DMS 273 treated with DMSO at 0.1 percent for 48 hours (cell line): ENCODE measurements around the gene MRGPRG.

Source experiments
- DNase-seq: peaks from one replicate; lab custom pipeline; 2025; lab: John Stamatoyannopoulos, UW

Gene MRGPRG

DNA sequence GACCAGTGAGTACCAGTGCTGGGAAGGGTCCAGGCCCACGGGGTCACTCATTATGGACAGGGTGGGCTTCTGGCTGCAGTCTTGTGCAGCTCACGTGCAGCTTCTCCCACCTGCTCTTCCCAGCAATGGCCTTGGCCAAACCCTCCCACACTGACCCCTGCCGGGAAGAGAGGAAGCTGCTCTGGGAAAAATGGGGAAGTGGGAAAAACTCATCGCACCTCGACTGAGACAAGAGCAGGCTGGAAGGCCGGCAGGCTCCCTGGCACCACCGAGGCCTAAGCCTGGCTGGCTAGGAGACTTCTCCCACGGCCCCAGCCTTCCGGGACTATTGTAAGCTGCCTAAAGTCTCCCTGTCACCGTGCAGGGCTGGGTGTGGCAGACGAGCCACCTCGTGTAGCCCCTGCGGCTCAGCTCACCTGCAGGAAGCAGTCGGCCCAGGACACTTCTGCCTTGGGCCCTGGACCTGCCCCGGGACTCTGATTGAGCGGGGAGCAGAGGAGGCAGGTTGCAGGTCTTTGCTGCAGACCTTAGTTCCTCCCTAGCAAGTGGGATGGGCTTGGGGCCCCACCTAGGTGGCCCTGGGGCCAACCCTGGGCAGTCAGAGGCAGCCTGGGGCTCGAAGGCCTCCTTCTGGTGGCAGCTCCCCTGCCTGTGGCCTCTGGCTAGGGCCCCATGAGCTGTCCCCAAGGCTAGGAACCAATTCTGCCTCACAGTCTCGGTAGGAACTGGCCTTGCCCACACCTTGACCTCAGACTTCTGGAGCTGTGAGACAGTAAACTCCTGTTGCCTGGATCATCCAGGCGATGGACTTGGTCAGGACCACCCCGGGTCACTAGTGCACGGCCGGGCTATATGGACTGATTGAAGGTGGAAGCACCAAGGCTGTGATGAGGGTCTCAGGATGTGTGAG lies 23.1 kb downstream of the MRGPRG start:
- no peak for DNase-seq

DNA sequence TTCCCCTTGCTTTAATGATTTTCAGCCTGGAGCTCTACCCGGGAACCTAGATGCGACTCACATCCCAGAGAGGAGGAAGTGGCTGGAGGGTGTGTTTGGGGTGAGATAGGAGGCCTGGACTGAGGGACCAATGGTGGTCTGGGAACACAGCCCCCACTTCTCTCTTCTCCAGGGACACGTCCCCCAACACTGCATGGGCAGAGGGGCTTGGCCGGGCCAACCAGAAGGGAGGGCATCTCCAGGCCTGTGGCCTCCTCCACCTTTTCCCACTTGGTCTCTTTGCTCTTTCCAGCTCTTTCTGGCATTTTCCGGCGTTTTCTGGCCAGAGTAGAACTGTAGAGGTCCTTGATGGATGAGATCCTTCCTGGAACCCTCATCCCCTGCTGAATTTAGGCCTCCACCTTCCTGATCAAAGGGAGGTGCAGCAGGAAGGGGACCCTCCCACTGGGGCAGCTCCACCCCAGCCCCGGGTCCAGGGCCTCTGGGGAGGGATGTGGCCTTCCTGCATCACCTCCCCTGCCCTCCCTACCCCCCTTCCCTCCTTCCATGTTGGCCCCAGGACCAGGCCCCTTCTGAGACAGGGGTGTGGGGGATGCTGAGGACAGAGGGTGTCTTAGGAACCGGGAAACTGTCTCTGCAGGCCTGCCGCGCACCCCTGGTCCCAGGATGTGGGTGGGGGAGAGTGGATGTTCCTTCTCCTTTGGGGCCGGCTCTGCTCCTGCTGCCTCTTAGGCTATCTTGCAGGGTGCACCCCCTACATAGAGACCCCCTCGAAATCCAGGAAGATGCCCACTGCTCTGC lies 24.4 kb downstream of the MRGPRG start:
- DNase-seq = no peak

DNA sequence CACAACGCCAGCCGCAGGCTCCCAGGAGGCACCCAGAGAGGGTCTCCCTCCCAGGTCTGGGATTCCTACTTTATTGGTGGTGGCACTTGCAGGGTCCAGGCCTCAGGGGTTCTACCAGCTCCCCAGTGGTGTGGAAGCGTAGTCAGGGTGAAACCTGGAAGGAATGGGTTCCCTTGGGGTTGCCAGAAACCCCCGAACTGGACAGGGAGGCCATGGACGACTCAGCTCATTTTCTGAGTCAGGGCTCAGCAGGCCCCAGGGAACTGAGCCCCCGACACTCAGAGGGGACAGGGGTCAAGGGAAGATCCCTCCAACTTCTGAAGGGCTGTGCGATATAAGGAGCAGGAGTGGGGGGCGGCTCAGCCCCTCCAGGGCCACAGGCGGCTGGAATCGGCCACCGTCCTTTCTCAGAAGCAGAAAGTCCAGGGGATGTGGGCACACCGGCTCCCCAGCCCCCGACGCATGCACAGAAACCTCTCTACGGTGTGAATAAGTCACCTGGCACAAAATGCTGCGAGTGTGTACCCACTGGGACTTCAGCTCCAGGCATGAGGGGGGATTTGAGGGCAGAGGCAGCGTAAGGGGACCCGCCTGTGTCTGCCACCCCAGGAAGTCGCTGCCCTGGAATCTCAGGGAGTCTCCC lies 25.1 kb downstream of the MRGPRG start:
- no peak for DNase-seq

DNA sequence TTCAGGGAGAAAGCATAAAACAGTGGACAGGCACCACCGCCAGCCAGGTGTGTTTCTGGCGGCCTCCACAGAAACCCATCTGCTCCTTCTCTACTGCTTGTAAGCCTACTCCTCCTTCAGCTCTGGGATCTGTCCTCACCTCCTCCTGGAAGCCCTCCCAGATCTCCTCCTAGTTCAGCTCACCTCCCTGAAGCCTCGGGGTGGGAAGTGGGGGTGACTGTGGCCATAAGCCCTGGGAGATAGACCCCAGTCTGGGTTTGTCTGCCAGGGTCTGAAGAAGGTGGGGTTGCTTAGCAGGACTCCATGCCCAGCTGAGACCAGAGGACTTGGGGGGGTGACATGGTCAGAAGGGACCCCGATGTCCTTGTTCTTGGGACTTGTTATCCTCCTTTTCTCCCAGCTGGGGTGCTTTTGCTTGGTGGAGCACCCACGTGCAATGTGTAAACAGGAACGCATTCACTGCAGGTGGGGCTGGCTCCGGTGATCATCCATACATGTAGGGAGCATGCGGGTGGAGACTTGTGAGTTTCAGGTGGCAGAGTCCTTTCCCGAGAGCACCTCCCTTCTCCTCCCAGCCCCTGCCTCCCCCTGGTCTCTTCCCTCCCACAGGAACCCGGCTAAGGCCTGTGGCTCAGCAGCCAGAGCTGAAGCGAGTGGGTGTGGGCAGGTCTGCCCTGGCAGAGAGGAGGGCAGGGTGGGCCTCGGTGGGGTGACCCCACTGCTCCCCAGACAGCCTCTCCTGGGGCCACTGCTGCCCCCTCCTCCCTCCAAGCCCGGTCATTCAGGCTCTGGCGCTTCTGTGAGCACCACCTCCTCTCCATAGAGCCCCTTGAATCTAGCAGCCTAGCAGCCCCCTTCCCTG lies 25.9 kb downstream of the MRGPRG start:
- no peak for DNase-seq

DNA sequence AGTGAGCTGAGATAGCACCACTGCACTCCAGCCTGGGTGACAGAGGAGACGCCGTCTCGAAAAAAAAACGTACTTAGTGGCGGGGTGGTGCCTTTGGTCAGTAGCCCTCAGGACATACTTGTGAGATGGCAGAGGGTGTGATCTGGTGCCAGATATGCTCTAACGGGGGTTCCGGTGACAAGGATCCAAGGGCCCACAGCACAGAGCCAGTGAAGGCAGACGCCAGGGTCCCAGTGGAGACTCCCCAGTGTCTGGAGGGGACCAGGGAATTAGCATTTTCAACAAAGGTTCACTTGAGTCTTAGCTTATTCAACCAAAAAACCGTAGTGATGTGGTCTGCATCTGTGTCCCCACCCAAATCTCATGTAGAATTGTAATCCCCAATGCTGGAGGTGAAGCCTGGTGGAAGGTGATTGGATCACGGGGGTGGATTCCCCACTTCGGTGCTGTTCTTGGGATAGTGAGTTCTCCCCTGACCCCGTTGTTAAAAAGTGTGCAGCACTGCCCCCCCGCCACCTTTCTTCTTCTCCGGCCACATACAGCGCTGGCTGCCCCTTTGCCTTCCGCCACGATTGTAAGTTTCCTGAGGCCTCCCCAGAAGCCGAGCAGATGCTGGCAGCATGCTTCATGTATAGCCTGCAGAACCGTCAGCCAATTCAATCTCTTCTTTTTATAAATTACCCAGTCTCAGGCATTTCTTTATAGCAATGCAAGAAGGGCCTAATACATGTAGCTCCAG lies 26.9 kb downstream of the MRGPRG start:
- DNase-seq = no peak

- no peak for DNase-seq
These were observed 28.0 kb downstream of the MRGPRG start for GRCh38 chr11:3190600-3190999.

DNA sequence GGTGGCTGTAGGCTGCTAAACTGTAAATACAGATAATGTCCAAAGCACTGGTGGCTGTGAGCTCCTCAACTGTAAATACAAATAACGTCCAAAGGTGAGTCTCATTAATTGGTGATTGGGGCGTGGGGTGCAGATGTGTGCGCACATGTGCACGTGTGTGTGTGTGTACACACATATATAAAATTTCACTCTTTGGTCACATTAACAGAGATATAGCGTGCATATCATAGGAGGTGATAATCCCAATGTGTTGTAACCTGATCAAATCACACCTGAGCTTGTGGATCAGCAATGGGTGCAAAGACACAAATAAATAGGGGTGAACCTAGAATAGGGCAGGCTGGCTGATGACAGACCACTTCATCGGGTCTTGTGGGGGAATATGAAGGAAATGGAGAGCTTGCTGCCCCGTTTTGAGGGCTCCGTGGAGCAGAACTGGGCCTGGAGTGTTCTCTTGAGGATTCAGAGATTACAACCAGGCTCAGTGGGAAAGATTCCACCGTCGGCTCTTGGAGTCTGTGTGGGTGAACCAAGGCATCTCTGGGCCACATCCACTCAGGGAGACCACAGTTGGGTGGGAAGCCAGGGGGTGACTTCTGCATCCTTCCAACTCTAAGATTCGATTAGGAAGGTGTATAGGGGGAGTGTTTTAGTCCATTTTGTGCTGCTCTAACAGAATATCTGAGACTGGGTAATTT lies 28.6 kb downstream of the MRGPRG start:
- DNase-seq = no peak

DNA sequence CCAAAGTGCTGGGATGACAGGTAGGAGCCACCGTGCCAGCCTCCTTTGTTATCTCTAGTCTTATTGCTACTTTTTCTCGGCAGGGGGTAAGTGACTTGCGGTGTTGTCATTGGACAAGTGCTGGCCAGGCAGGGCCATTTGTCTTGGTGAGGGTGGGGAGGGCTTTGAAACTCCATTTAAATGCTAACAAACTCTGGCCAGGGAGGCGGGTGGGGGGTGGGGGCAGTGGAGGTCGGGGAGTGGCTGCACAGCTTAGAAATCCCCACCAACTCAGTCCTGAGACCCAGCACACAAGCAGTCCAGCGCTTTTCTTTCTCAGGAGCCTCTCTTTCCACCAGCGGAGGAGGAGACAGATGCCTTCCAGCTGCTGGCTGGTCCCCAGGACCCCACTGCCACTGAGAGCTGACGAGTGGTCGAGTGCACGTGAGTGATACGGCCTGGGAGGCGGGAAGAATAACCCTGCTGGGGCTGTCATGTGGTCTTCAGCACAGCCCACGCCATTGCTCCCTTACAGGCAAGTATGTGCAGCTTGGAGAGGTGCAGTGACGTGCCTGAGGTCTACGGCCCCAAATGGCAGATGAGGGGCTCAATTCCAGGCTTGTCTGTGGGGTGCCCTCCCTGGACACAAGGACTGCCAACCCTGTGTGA lies 29.3 kb downstream of the MRGPRG start:
- no peak for DNase-seq

GRCh38 chr11:3188496-3189195 lies 30.0 kb downstream of the MRGPRG start:
- no peak for DNase-seq

DNA sequence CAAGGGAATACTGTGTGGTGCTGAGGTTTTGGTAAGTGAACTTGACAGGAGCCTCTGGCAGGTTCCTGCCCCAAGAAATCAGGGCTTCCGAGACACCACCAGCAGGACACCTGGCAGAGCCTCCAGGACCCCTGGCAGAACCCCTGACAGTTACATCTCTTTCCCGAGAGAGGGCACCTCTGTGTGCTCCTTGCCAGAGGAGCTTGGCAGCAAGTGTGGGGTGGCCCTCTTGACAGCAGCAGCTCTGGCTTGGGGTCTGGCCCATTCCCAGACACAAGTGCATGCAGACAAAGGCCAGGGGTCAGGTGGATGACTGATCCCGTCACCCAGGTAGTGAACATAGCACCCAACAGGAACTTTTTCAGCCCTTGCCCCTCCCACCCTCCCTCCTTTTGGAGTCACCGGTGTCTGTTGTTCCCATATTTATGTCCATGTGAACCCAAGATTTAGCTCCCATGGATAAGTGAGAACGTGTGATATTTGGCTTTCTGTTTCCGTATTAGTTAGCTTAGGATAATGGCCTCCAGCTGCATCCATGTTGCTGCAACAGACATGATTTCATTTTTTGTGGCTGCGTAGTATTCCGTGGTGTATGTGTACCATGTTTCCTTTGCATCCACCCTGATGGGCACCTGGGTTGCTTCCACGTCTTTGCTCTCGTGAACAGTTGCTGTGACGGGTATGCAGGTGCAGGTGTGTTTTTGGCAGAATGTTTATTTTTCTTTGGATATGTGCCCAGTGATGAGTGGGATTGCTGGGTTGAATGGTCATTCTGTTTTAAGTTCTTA lies 32.3 kb downstream of the MRGPRG start:
- no peak for DNase-seq

GRCh38 chr11:3184732-3185347 lies 33.8 kb downstream of the MRGPRG start:
- no peak for DNase-seq

DNA sequence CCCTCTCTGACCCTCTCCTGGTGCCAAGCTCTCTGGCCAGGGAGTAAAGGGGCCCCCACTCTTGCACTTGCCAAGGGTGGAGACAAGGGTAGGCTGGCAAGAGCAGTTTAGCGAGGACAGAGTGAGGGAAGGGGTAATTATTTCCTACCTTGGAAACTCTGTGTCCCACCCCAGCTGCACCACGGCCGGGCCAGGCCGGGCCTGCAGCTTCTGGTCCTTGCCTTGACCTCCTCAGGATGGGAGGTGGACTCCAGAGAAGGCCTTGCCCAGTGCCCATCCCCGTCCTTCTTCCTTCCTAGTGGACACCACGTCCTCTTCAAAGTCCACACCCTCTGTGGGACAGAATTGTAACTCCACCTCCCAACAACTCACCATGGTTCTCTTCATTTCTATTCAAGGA lies 35.1 kb downstream of the MRGPRG start:
- no peak for DNase-seq

DNA sequence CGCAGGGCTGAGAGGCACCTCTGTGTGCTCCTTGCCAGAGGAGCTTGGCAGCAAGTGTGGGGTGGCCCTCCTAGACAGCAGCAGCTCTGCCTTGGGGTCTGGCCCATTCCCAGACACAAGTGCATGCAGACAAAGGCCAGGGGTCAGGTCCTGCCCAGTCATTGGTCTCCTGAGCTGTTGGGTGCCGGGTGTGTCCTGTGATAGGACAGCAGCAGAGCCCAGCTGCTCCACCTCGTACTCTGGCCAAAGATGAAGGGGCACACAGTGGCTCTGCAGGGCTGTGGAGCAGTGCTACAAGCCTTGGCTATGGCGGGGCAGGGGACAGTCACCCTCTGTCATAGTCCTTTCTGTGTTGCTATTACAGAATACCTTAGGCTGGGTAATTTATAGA lies 36.2 kb downstream of the MRGPRG start:
- DNase-seq = no peak

GRCh38 chr11:3181725-3182461 lies 36.7 kb downstream of the MRGPRG start:
- DNase-seq = no peak

DNA sequence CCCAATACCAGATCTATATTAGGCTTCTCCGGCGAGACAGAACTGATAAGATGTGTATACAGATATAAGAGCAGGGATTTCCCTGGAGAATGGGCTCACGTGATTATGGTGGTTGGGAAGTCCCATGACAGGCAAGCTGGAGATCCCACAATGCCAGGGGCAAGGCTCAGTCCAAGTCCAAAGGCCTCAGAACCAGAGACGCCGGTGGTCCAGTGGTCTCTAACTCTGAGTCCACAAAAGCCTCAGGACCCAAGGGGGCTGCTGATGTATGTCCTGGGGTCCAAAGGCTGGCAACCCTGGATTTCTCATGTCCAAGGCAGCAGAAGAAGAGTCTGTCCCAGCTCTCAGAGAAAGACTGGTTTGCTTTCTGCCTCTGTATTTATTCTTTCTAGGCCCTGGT lies 37.7 kb downstream of the MRGPRG start:
- DNase-seq = no peak

DNA sequence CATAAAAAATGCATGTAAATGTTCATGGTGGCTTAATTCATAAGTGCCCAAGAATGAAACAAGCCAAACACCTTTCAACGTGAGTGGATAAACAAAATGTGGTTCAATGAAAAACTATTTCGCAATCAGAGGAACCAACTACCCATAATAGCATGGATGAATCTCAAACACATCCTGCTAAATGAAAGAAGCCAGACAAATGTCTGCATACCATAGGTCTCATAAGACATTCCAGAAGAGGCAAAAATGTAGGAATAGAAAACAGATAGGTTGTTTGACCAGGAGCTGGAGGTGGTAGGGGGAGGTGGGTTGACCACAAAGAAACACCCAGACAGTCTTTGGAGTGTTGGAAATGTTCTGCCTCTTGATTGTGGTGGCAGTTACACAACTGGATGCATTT lies 40.3 kb downstream of the MRGPRG start:
- no peak for DNase-seq

DNA sequence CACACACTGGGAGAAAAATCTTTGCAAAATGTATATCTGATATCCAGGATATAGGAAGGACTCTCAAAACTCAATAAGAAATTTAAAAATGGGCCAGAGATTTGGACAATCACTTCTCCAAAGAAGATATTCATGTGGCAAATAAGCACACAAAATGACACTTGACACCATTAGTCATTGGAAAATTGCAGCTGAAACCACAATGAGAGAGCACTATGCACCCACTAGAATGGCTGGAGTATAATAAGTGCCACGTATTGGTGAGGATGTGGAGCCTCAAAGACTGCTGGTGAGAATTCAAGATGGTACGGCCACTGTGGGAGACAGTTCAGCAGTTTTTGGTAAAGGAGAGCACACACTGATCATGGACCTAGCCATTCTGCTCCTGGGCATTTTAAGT lies 40.7 kb downstream of the MRGPRG start:
- DNase-seq = no peak
